ENCODE data around the gene DSCAM.

GRCh38 chr21:40453183-40453582 lies 393.8 kb downstream of the DSCAM start:
- no peak for TF ChIP-seq REST (IDR thresholded peaks at IDR 0.05; ENCODE audit: insufficient read depth in 1 of 2, low read depth in 2 of 2, low read length in 2 of 2)
- TF ChIP-seq SIN3A (IDR thresholded peaks at IDR 0.05; ENCODE audit: borderline replicate concordance, insufficient read depth, low read length) = no peak

All from PFSK-1 (cell line).